IMR-90 (cell line): ENCODE measurements around the gene PGS1. TPM values are rescaled to one million over a fixed set of nuclear protein-coding genes. Genes with fewer than 3 reads are reported as not detected.

ENCODE experiments used
- ATAC-seq: fragments of 200-7000 bp; cut with Tn5 transposase; 2 replicates; pipeline ENCODE4 v1.9.1; 2020; ENCODE audit warnings: low read depth, mild to moderate bottlenecking, moderate library complexity
- BruUV-seq: library from RNA; stranded (reverse); fragments of 400-500 nt; replicated peaks from 2 replicates; lab custom pipeline; 2021; lab: Mats Ljungman, UMichigan
- CTCF ChIA-PET: fragments of 300-600 bp; formaldehyde crosslinking; extraction: SDS; loops from one replicate; lab custom pipeline; 2021; ENCODE audit warnings: antibody characterized with exemption; lab: Yijun Ruan, JAX
- POLR2A ChIA-PET: fragments of 300-600 bp; sonication (Branson Sonifier 250); formaldehyde crosslinking; loops from one replicate; lab custom pipeline; 2022; ENCODE audit warnings: antibody characterized with exemption; ENCODE audit not compliant: unreplicated experiment; lab: Charles Lee
- DNase-seq: peaks from one replicate; pipeline ENCODE4 v3.0.0; 2013
- H2AFZ ChIP-seq: replicated peaks from 2 replicates; pipeline ENCODE3; 2013; ENCODE audit warnings: low read length, mild to moderate bottlenecking; ENCODE audit not compliant: poor library complexity
- H2AK5ac ChIP-seq: 2 replicates; pipeline ENCODE4 v1.6.1; 2013; ENCODE audit warnings: low read depth, low read length, inconsistent platforms
- H2AK9ac ChIP-seq: replicated peaks from 2 replicates; pipeline ENCODE3; 2013; ENCODE audit warnings: mild to moderate bottlenecking, low read depth, low read length, moderate library complexity; ENCODE audit not compliant: poor library complexity
- H2BK120ac ChIP-seq: 2 replicates; pipeline ENCODE4 v1.6.1; 2013; ENCODE audit warnings: low read depth, low read length, inconsistent platforms
- H2BK15ac ChIP-seq: 3 replicates; pipeline ENCODE4 v1.6.1; 2013; ENCODE audit warnings: low read depth, low read length, inconsistent platforms
- H2BK20ac ChIP-seq: 2 replicates; pipeline ENCODE4 v1.6.1; 2013; ENCODE audit warnings: low read depth, mild to moderate bottlenecking, inconsistent platforms, low read length, moderate library complexity
- H2BK5ac ChIP-seq: 2 replicates; pipeline ENCODE4 v1.6.1; 2013; ENCODE audit warnings: mild to moderate bottlenecking, low read depth, low read length, inconsistent platforms; ENCODE audit not compliant: poor library complexity, severe bottlenecking
- H3K14ac ChIP-seq: replicated peaks from 2 replicates; pipeline ENCODE4 v1.6.1; 2013; ENCODE audit warnings: low read depth, low read length, inconsistent platforms
- H3K18ac ChIP-seq: 2 replicates; pipeline ENCODE4 v1.6.1; 2013; ENCODE audit warnings: low read depth, low read length, control low read depth
- H3K23ac ChIP-seq: 2 replicates; pipeline ENCODE4 v1.6.1; 2013; ENCODE audit warnings: low read depth, low read length, inconsistent platforms
- H3K27ac ChIP-seq: 2 replicates; pipeline ENCODE4 v1.5.1; 2013; ENCODE audit warnings: mild to moderate bottlenecking, control low read depth, low read length; ENCODE audit not compliant: insufficient read depth
- H3K27me3 ChIP-seq: 2 replicates; pipeline ENCODE4 v1.6.1; 2013; ENCODE audit warnings: low read length; ENCODE audit not compliant: control insufficient read depth, insufficient read depth
- H3K36me3 ChIP-seq: 2 replicates; pipeline ENCODE4 v1.6.1; 2013; ENCODE audit warnings: low read length, mixed read lengths; ENCODE audit not compliant: control insufficient read depth, insufficient read depth
- H3K4ac ChIP-seq: 2 replicates; pipeline ENCODE4 v1.6.1; 2013; ENCODE audit warnings: low read depth, low read length, inconsistent platforms
- H3K4me1 ChIP-seq: 2 replicates; pipeline ENCODE4 v1.6.1; 2013; ENCODE audit warnings: low read length, mixed read lengths; ENCODE audit not compliant: control insufficient read depth, insufficient read depth
- H3K4me2 ChIP-seq: 2 replicates; pipeline ENCODE4 v1.6.1; 2013; ENCODE audit warnings: low read depth, mild to moderate bottlenecking, control low read depth, low read length, moderate library complexity
- H3K4me3 ChIP-seq: 2 replicates; pipeline ENCODE4 v1.5.1; 2013; ENCODE audit warnings: low read depth, mild to moderate bottlenecking, control low read depth, low read length, moderate library complexity; ENCODE audit not compliant: insufficient read depth
- H3K56ac ChIP-seq: 2 replicates; pipeline ENCODE4 v1.6.1; 2013; ENCODE audit warnings: low read length, inconsistent platforms; ENCODE audit not compliant: insufficient read depth; ENCODE audit errors: extremely low read depth
- H3K79me1 ChIP-seq, 2 experiments: 2 replicates each; pipeline ENCODE4 v1.6.1; 2013; ENCODE audit warnings: low read length in 2 of 2, inconsistent platforms in 1 of 2, low read depth in 1 of 2
- H3K9ac ChIP-seq: 2 replicates; pipeline ENCODE4 v1.6.1; 2013; ENCODE audit warnings: low read depth, low read length, control low read depth
- H3K9me1 ChIP-seq: 2 replicates; pipeline ENCODE4 v1.6.1; 2013; ENCODE audit warnings: low read length, inconsistent platforms; ENCODE audit not compliant: insufficient read depth
- H3K9me3 ChIP-seq: 2 replicates; pipeline ENCODE4 v1.6.1; 2013; ENCODE audit warnings: low read length; ENCODE audit not compliant: control insufficient read depth, insufficient read depth
- H4K20me1 ChIP-seq: 2 replicates; pipeline ENCODE4 v1.6.1; 2013; ENCODE audit warnings: low read length, inconsistent platforms; ENCODE audit not compliant: insufficient read depth
- H4K5ac ChIP-seq: 2 replicates; pipeline ENCODE4 v1.6.1; 2013; ENCODE audit warnings: mild to moderate bottlenecking, low read depth, low read length, control low read depth
- H4K8ac ChIP-seq, 2 experiments: 2 replicates each; pipeline ENCODE4 v1.6.1; 2013; ENCODE audit warnings: low read depth in 2 of 2, low read length in 2 of 2, control low read depth in 1 of 2, inconsistent platforms in 1 of 2
- H4K91ac ChIP-seq: 2 replicates; pipeline ENCODE4 v1.6.1; 2013; ENCODE audit warnings: low read depth, low read length, inconsistent platforms; ENCODE audit not compliant: insufficient read depth
- BHLHE40 ChIP-seq: fragments of 150-350 bp; IDR thresholded peaks from 2 replicates; pipeline ENCODE4 v1.6.1; 2016; ENCODE audit warnings: mild to moderate bottlenecking, low read depth, low read length
- MXI1 ChIP-seq: IDR thresholded peaks from 2 replicates; pipeline ENCODE4 v1.6.1; 2012; ENCODE audit warnings: low read depth, mild to moderate bottlenecking, low read length, moderate library complexity, borderline replicate concordance
- RAD21 ChIP-seq: IDR thresholded peaks from 2 replicates; pipeline ENCODE4 v1.6.1; 2012; ENCODE audit warnings: low read length, improper control_type of control experiment
- SMC3 ChIP-seq: fragments of 150-350 bp; IDR thresholded peaks from 2 replicates; pipeline ENCODE4 v1.6.1; 2016; ENCODE audit warnings: low read depth, mild to moderate bottlenecking, antibody characterized with exemption, low read length, moderate library complexity
- WGBS, 2 experiments: methylation state at CpG; one replicate each; pipeline versions ENCODE4 v1.1.5 to v1.1.7; 2013; ENCODE audit warnings: missing lambda C conversion rate in 2 of 2; ENCODE audit not compliant: insufficient read length in 1 of 2; ENCODE audit errors: extremely low coverage in 2 of 2; 5-methylcytosine and 5-hydroxymethylcytosine counted together
- dilution Hi-C: fragments of 300-500 bp; cut with HindIII; formaldehyde crosslinking; loops from one replicate; pipeline ENCODE4 v1.14.3; 2018; ENCODE audit warnings: low sequenced_read_pairs; ENCODE audit not compliant: unreplicated experiment
- in situ Hi-C: fragments of 300-500 bp; cut with MboI; formaldehyde crosslinking; loops from 3 replicates; pipeline ENCODE4 v1.14.3; 2019; ENCODE audit warnings: low sequenced_read_pairs, inconsistent platforms, mixed read lengths
- intact Hi-C: fragments of 100-400 bp; cut with micrococcal nuclease; formaldehyde crosslinking; loops from 2 replicates; pipeline ENCODE4 v1.10.0; 2022
- polyA plus RNA-seq, 3 experiments: library from polyadenylated mRNA; depleted of rRNA; stranded (reverse); fragments of >200 nt; gene quantifications; 2 replicates each; pipeline ENCODE4 v1.2.3, GENCODE V29; 2012; ENCODE audit warnings: low replicate concordance in 1 of 3
- total RNA-seq: library from RNA; depleted of rRNA; stranded (reverse); fragments of >200 nt; gene quantifications from 2 replicates; pipeline ENCODE4 v1.2.3, GENCODE V29; 2012

PGS1 gene
- total and polyA plus RNA-seq, 2 of the 4 experiments (the other 2 are of a cell fraction), result 18.5 to 43.2 TPM

GRCh38 chr17:78369791-78370381 lies 8.6 kb upstream of the PGS1 start:
- Histone ChIP-seq H4K91ac (no peak overlapping the region), H2AK5ac (peak overlapping the region; percentile 52; the same call in 1 of the 2 replicates), H2AFZ (peak overlapping the region; percentile 72), H3K9me1 (peaks cover 4% of the 10 kb centered on the region), H3K18ac (no peak overlapping the region), H3K36me3 (no peaks in the 10 kb centered on the region), H3K4me2 (no peak overlapping the region), H3K4ac (no peak overlapping the region), H2BK5ac (no peak overlapping the region), H2BK120ac (no peak overlapping the region), H3K14ac (no peak overlapping the region), H3K9ac (no peak overlapping the region), H2AK9ac (no peak overlapping the region), H3K9me3 (no peaks in the 10 kb centered on the region), H3K79me1 (no peaks in the 10 kb centered on the region; a peak in 1 of 4 replicates), H3K23ac (no peak overlapping the region), H3K56ac (no peak overlapping the region), H4K5ac (no peak overlapping the region), H3K4me1 (peaks cover 23% of the 10 kb centered on the region), H3K27me3 (no peaks in the 10 kb centered on the region), H3K27ac (no peak overlapping the region), H2BK20ac (no peak overlapping the region), H4K8ac (no peak overlapping the region), H2BK15ac (no peak overlapping the region), H3K4me3 (no peak overlapping the region), H4K20me1 (no peaks in the 10 kb centered on the region)
- BruUV-seq, result no TSS peak
- DNase-seq (no peak), ATAC-seq (no peak)
- in situ Hi-C loops (no loop called here), intact Hi-C loops (no loop called here), dilution Hi-C loops (no loop called here)
- ChIA-PET CTCF (interaction anchor here (0.8 to 1.4 kb wide), 2 partner anchors 9 to 119 kb away, joined by 3 read pairs; no protein-coding TSS in a partner anchor), POLR2A (interaction anchor here (0.6 kb wide), 2 partner anchors 62 to 472 kb away, joined by 5 to 14 read pairs; no protein-coding TSS in a partner anchor)
- WGBS, 2 experiments, result no CpG with 5 or more reads among the region's 13 CpGs
- TF ChIP-seq BHLHE40 (no peak), RAD21 (no peak), MXI1 (no peak), SMC3 (no peak)
